ENCODE measurements around the gene ARAP2.

The ARAP2 gene

GRCh38 chr4:36264207-36264826, 20.0 kb upstream of the ARAP2 start:
- no peak for DNase-seq (ENCODE audit: low read depth in 2 of 2)

- no peak for DNase-seq (ENCODE audit: low read depth in 2 of 2)
Measured at GRCh38 chr4:36260731-36261130, 16.4 kb upstream of the ARAP2 start.

- no peak for DNase-seq (ENCODE audit: low read depth in 2 of 2)
Measured at GRCh38 chr4:36256398-36256891, 12.1 kb upstream of the ARAP2 start.

- peak in 1 of 2 donors; percentile 18 for DNase-seq (ENCODE audit: low read depth in 2 of 2)
Measured at GRCh38 chr4:36255577-36255976, 11.3 kb upstream of the ARAP2 start.

GRCh38 chr4:36254371-36254770, 10.1 kb upstream of the ARAP2 start:
- DNase-seq (ENCODE audit: low read depth in 2 of 2) = no peak

GRCh38 chr4:36251983-36252382, 7.7 kb upstream of the ARAP2 start:
- no peak for DNase-seq (ENCODE audit: low read depth in 2 of 2)

- no peak for DNase-seq (ENCODE audit: low read depth in 2 of 2)
Measured at GRCh38 chr4:36249610-36250009, 5.3 kb upstream of the ARAP2 start.

GRCh38 chr4:36243355-36244256, 708 bp downstream of the ARAP2 start:
- DNase-seq (ENCODE audit: low read depth in 2 of 2) = peak; percentile 4 to 37

DNA sequence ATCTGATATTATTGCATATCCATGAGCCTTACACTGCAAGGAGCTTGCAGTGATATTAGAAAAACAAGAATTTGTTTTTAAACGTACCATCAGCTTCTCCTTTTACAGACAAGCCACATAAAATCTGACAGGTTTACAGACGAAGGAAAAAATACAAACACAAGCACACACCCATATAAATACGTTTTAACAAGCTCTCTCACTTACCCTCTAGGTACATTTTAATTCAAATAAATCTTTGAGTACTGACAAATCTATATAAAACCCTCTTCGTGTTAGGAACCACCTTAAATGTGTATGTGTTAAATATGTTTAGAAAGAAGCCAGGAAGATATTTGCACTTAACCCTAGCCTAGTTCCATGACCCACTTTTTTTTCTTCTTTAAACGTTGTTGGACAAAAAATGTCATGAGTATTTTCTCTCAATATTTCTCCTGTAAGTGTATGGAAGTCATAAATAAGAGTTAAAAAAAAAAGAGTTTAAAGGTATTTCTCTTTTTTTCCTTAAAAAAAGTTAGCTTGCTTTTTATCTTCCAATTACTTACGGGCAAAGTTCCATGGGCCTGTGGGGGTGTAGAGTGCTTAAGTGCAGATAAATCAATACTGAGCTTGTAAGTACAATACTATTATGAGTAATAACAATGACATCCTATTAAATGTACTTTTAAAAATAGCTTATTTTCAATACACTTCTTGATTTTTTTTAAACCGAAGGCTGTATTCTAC, 1.5 kb downstream of the ARAP2 start:
- DNase-seq (ENCODE audit: low read depth in 2 of 2) = no peak

DNA sequence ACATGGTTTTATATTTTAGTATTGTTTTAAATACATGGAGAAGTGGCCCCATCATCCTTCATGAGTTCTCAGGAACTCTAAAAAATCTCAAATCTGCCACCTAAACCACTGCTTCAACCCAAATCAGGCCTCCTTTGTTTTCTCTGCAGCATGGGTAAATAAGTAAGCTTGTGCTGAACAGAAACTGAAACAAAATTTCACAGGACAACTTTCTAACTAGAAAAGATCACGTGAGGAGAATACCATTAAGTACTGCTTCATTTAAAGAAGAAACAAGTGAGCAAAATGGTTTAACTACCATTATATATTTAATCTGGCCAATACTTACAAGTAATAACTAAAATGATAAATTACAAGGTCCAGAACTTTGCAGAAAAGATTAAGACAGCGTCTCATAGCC, 2.5 kb downstream of the ARAP2 start:
- no peak for DNase-seq (ENCODE audit: low read depth in 2 of 2)

DNA sequence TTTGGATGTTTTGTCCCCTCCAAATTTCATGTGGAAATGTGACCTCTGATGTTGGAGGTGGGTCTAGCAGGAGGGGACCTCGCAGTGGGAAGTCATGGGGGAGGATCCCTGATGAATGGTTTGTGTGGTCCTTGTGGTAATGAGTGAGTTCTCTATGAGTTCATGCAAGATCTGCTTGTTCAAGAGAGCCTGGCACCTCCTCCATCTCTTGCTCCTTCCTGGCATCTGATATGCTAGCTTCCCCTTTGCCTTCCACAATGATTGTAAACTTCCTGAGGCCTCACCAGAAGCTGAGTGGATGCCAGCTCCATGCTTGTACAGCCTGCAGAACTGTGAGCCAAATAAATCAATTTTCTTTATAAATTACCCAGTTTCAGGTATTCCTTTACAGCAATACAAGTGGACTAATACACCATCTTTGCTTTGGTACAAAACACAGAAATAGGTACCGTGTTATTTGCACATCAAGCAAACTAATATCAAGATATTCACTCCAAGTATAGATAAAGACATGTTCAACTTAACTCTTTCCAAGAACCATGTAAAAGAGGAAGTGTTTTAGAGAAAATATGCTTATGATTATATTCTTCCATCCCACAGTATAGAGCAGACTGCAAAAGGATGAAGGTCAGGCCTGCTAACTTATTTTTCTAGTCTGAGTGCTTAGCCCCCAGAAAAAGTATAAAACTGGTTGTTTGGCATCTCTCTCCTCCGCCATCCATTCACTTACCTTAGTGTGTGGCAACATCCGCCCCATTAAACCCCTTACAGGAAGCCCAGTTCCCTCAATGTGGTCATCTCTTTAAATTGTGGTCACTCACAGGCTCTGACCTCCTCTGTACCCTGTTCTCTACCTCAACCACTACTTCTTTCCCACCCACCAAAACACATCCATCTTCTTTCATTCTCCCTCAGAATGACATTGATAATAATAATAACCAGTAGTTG, 6.7 kb downstream of the ARAP2 start:
- no peak for DNase-seq (ENCODE audit: low read depth in 2 of 2)

DNA sequence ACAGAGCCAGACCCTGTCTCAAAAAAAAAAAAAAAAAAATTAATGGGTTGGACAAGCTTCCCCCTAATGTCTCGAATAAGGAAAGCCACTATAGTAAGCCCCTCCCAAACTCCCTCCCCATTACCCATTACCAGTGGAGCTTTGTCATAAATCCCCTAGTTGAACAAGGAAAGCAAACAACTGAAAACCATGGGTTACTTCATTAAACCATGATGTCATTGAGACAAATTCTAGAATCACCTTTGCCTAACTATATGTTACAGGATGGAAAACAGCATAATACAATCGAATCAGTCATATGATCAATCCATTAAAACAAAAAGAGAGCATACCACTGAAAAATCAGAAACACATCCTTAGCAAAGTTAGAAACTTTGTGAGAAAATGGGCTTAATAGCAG, 8.2 kb downstream of the ARAP2 start:
- DNase-seq (ENCODE audit: low read depth in 2 of 2) = no peak

- DNase-seq (ENCODE audit: low read depth in 2 of 2) = no peak
Measured at GRCh38 chr4:36235306-36235705, 9.0 kb downstream of the ARAP2 start.

- no peak for DNase-seq (ENCODE audit: low read depth in 2 of 2)
Measured at GRCh38 chr4:36233567-36234266, 10.6 kb downstream of the ARAP2 start.

GRCh38 chr4:36230534-36230933, 13.8 kb downstream of the ARAP2 start:
- no peak for DNase-seq (ENCODE audit: low read depth in 2 of 2)

- no peak for DNase-seq (ENCODE audit: low read depth in 2 of 2)
Measured at GRCh38 chr4:36227913-36228312, 16.4 kb downstream of the ARAP2 start.

- no peak for DNase-seq (ENCODE audit: low read depth in 2 of 2)
Measured at GRCh38 chr4:36226430-36227227, 17.7 kb downstream of the ARAP2 start.

DNA sequence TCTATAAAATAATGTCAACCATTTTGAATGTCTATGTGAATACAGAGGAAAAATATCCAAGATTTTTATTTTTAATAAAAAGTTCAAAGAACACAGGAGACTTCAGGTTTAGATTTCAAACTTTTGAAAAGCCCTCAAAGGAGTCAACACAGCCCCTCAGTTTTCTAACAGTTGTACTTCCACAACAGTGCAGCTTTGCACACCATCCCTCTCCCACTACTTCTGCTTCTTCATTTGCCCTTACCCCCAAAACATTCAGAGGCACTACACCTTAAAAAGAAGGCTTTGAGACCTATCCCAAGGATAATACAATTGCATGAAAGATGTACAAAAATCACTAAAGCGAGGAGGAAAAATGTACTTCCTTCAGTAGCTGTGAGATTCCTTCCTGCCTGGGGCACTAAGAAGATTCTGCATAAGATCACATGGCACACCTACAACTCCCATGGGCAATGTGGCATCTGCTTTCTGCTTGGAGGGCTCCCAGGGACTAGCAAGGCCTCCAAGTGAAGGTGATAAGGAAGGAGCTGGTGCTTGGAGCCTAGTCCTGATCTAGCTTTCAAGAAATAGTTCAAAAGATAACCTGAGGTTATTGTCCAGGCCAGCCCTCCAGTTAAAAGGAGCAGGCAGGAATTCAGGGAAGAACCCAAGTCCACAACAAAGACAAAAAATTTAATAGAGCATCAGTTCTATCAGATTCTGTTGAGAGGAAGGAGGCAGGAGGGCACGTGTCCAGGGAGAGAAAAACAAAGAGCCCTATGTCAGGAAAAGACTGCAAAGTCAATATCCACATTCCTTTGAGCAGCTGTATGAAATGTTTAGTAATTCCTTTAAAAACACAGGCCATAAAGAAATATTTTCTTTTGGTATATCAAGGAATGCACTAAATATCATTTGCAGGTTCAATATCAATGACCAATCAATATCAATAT, 19.1 kb downstream of the ARAP2 start:
- no peak for DNase-seq (ENCODE audit: low read depth in 2 of 2)

DNA sequence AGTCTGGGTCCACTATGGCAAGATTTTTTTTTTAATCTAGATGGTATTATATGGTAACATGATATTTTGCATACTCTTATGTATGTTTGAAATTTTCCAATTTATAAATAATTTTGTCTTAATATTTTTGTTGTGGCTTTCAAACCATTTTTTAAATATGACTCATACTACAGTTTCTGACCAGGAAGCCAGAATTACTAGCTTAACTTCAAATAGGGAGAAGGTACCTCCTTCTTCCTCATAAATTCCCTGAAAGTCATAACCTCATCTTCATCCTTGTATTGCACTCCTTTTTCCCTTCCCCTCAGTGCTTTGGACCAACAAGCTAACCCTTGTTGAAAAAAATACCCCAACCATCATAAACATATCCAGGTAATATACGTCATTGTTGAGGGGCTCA, 21.6 kb downstream of the ARAP2 start:
- no peak for DNase-seq (ENCODE audit: low read depth in 2 of 2)
